NCI-H1436 treated with DMSO at 0.1 percent for 48 hours (cell line): Measurements from ENCODE around the gene CTDSP2.
"Not testable (repeated sequence)": the region's sequence is repeated elsewhere in the genome, so short reads cannot be mapped to it uniquely, and the experiment has no call there.

Experiments
- DNase-seq: peaks from one replicate; lab custom pipeline; 2025; lab: John Stamatoyannopoulos, UW

CTDSP2 gene

DNA sequence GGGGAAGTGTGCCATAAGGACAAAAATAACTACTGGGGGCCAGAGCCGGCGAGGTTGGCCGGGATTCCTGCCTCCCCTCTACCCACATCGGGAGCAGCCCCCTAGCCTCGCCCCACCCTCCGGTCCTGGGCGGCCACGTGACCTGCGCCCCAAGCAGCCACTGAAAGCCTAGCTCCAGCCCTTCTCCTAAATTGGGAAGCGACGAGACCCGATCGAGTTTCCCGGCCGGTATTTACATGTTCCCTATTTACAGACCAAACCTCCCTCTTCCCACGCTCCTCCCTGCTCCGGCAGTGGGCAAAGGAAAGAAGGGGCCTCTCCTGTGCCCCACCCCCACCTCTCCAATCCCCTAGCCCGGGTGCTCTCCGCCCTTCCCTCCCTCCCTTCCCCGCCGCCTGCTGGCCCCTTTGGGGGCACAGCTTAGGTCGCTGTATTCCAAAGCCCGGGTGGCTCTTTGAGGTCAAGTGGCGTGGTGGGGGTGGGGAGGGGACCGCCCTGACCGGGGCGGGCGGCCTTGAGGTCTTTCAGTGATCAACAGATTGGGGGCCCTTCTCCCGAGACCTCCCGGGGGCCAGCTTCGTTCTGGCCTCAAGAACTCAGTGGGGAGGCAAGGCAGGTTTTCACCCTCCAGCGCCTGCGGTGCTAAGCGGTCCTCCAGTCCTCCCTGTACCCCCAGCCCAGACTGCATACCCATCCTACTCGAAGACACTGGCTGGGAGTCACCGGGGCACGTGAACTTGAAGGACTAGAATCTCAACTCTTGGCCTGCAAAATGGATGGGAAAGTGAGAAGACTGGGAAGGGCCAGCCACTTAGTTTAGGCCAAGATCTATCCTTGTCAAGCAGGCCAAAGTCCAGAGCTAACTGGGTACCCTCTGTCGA, 6.3 kb upstream of the CTDSP2 start:
- no peak for DNase-seq

DNA sequence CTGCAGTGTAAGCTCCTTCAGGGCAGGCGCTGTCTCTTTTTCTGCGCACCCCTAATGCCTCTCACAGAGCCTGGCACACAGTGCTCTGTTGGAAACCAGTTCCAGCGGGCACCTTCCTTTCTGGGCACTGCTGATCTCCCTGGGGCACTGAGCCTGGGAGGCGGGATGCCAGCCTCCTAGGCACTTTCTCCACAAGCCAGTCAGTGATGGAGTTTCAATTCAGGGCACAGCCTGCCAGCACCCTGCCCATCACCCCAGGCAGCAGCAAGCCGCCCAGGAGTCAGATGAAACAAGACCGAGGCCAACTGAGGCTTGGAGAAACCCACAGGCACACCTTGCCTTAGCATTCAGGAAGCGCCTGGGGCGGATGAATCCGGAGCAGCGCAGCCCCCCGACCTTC, 5.7 kb upstream of the CTDSP2 start:
- no peak for DNase-seq

GRCh38 chr12:57851552-57851951, 5.0 kb upstream of the CTDSP2 start:
- no peak for DNase-seq

- DNase-seq, result no peak
Measured at GRCh38 chr12:57850854-57851430, 4.4 kb upstream of the CTDSP2 start.

DNA sequence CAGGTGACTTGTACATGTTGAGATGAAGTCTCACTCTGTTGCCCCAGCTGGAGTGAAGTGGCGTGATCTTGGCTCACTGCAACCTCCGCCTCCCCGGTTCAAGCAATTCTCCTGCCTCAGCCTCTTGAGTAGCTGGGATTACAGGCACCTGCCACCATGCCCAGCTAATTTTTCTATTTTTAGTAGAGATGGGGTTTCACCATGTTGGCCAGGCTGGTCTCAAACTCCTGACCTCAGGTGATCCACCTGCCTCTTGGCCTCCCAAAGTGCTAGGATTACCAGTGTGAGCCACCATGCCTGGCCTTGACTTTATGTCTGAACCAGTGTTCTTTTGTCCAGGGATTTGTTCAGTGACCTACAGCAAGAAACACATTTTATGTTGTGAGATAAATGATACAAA, 2.9 kb upstream of the CTDSP2 start:
- DNase-seq, result not testable (repeated sequence)

GRCh38 chr12:57849035-57849434, 2.5 kb upstream of the CTDSP2 start:
- no peak for DNase-seq

DNA sequence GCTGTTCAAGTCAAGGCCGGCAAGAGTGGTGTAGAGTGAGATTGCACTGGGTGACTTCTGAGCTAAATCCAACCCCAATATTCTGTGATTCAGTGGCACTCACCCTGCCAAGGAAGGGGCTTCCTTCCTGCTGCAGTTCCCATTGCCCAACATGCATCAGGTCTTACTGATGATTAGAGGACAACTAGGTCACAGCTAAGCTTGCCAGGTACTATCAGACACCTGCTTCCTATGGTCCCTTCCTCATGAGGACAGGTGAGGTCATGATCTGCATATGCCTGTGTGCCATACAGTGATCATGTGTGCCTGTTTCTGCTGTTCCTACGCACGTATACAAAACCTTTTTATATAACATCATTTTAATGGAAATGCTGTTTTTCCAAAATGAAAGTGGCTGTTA, 1.7 kb upstream of the CTDSP2 start:
- DNase-seq, result no peak

DNA sequence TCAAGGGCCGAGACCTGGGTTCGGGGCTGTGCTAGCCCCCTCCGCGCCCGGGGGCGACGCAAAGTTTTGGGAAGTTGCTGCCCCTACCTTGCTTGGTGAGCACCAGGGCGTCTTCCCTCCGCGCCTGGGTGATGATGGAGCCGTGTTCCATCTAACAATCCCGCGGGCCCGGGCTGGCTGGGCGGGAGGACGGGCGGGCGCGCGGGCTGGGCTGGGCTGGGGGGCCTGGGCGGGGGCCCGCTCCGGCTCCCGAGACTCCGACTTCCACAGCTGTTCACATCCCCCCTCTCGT, 298 bp downstream of the CTDSP2 start:
- no peak for DNase-seq

DNA sequence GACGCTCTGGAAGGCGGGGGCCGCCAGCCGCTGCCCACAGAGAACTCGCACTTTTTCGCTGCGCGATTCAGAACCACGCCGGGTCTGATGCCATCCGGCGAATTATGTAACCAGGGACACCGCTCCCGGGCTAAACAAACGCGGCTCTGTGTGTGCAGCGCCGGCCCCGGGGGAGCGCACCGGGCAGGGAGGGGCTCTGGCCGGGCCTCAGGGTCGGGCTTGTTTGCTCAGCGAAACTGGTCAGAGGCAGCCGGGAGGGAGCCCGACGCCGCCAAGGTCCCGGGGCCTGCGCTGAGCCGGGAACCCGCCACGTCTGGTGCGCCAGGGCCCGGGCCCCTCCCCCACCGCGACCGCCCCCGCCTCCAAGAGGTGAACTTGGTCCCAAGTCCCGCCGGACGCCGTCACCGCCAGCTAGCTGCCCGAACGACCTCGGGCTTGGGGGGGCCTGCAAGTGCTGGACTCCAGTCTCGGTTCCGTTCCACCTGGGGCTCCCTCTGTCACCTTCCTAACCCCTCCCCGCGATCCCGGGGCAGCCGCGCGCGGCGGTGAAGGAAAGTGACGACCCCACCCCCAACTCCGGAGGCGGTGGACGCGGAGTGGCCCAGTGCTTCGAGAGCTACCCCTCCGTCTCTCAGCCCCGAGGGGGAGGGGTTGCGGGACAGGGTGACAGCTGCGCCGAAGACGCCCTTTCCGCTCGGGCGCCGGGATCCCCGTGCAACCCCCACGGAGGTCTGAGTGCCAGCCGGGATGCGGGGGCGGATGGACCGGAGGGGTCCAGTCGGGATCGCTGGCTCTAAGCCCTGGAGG, 848 bp downstream of the CTDSP2 start:
- no peak for DNase-seq

DNA sequence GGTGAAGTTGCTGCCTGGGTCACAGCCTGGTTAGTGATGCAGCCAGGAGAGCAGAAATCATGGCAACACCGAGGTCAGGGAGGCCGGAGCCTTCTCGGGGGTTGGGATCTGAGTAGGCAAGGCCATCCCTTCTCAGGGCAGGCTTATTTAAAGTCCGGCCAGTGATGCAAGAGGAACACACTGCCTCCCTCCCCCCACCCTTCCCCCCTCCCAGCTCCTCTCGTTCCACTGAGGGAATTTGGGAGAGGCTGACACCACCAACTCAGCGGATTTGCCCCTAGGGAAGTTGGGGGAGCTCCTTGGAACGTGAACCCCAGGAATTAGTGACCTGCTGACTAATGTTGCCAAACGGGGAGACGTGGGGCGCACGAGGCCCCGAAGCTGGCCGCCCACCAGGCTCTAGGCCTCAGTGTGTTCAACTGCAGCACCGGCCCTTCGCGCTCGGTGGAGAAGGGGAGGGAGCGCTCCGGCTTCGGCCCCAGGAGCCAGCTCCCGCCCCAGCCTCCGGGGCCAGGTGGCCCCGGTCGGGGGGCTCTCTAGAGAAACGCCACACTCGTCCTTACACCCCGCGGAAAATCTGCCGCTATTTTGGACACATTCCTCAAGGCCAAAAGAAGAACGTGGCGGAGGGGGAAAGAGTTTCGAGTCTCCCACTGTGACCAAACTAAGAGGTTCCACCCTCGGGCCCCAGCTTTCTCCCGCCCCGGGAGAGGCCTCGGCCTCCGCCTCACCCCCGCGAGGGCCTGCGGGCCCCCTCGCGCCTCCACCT, 1.6 kb downstream of the CTDSP2 start:
- DNase-seq, result no peak

GRCh38 chr12:57842342-57843294, 3.9 kb downstream of the CTDSP2 start:
- DNase-seq, result no peak

DNA sequence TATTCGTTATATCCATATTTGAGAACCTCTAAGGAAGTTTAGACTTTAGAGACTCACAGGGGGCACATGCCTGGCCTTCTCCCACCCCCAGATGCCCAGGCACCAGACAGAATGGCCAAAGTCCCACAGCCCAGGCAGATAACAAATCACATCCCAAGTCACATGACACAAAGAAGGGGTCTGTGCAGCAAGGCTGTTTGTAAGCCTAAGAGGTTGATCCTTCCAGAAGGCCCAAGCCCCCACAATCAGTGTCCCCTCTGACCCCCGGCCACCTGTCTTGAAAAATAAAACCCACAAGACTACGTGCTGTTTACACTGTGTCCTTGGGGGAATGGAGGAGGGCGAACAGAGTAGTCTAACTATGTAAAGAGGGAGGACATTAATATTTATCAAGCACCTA, 5.1 kb downstream of the CTDSP2 start:
- no peak for DNase-seq

GRCh38 chr12:57840726-57841125, 5.8 kb downstream of the CTDSP2 start:
- no peak for DNase-seq

DNA sequence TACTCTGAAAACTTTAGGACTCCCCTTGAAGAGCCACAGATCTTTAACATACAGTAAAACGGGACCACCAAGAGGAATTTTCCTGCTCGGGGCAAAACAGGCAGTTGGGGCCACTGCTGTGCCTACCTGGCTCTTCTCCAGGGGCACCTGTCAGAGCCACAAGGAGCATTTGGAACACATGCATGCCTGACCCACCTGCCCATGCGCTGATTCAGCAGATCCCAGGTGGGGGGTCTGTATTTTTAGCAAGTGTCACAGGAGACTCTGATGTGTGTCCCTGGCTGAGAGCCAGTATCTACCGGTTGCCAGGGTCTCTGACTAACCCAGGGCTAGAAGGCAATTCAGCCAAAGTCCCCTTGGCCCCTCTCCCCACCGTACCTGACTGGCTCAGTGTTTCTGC, 6.5 kb downstream of the CTDSP2 start:
- DNase-seq, result no peak

DNA sequence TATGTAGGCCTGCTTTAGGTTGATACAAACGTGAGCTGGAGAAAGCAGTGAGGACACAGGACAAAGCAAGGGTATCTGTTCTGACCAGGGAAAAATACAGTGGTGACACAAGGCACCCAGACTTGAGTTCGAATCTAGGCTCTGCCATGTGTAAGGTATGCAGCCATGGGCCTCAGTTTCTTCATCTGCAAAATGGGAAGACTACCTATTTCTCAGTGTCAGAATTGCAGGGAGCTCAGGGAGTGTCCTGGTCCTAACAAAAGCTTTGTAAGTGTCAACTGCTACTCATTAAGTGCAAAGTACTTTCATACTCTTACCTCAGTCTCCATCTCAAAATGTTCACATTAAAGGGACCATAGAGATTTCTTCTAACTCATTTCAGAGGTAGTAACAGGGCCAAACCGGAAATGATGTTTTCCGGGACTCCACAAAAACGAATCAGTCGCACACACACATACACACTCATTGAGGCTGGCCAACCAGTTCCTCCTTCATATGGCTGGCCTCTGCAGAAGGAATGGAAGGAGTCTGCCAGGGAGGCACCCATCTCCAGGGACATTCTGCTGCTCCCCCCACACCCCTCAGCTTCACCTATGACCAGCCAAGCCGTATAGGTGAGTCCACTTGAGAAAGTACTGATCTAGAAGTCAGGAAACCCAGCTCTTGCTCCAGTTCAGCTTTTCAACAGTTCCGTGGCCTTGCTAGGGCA, 7.8 kb downstream of the CTDSP2 start:
- DNase-seq, result no peak

- DNase-seq, result no peak
Measured at GRCh38 chr12:57837864-57838562, 8.5 kb downstream of the CTDSP2 start.

DNA sequence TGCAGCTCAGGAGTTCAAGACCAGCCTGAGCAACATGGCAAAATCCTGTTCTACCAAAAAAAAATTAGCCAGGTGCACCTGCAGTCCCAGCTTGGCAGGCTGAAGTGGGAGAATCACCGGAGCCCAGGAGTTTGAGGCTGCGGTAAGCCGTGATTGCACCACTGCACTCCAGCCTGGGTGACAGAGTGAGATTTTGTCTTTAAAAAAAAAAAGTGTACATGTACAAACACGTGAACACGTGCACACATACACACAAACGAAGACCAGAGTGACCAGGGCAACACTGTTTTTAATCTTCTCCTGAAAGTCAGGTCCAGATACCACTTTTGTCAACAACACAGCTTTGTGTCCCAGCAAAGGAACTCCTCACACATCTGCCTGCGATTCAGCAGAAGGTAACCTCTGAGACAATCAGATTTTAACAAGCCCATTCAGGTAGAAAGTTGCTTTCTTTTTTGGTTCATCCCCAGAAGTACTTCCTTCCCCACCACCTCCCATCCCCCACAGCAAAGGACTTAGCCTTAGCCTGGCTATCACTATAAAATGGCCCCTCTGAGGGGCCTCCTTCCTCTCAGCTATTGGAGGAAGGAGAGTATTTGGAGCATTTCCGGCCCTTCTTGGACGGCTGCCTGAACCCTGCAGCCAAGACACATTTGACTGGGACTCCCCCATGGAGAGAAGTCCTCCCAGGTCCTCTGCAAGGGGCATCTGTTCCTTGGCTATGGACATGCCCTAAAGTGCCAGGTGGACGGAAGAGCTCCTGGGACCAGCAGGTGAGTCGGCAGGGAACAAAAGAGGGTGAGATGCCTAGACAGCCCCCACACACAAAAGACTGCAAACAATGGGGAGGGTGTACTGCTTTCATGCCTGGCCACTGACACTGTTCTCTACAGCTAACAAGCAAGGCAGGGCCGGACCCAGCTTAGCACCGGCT, 9.8 kb downstream of the CTDSP2 start:
- no peak for DNase-seq

GRCh38 chr12:57835366-57836288, 10.9 kb downstream of the CTDSP2 start:
- no peak for DNase-seq
